Measurements from ENCODE around the gene TREH.
"Not testable (repeated sequence)": the region's sequence is repeated elsewhere in the genome, so short reads cannot be mapped to it uniquely, and the experiment has no call there.

The TREH gene

GRCh38 chr11:118715837-118716260 is 36.4 kb upstream of the TREH start:
- Histone ChIP-seq H3K36me3 (ENCODE audit: insufficient read depth, low read length) (no peaks in the 10 kb centered on the region), H3K9ac (ENCODE audit: insufficient read length) (peak overlapping the region; percentile 69), H3K4me3 (peak overlapping the region; percentile 35; the same call in 1 of the 2 replicates), H3K27ac (peak overlapping the region; percentile 95), H3K9me3 (ENCODE audit: low read depth, low read length) (no peaks in the 10 kb centered on the region)
- TF ChIP-seq EZH2 (IDR thresholded peaks at IDR 0.05): no peak
- TF ChIP-seq FOXP2 (optimal IDR thresholded peaks at IDR 0.05; ENCODE audit: control extremely low read depth, extremely low read length, insufficient read depth): no peak
- no peak for TF ChIP-seq POLR2AphosphoS5 (IDR thresholded peaks at IDR 0.05; ENCODE audit: borderline replicate concordance, low read depth, low read length)
- DNase-seq (ENCODE audit: low read depth, low spot score): no peak

- no peak for TF ChIP-seq FOXP2 (optimal IDR thresholded peaks at IDR 0.05; ENCODE audit: control extremely low read depth, extremely low read length, insufficient read depth)
- no peak for TF ChIP-seq POLR2AphosphoS5 (IDR thresholded peaks at IDR 0.05; ENCODE audit: borderline replicate concordance, low read depth, low read length)
- no peak for TF ChIP-seq EZH2 (IDR thresholded peaks at IDR 0.05)
- H3K36me3 ChIP-seq (ENCODE audit: insufficient read depth, low read length): no peaks in the 10 kb centered on the region
- peak overlapping the region; percentile 35; the same call in 1 of the 2 replicates for H3K4me3 ChIP-seq
- H3K9me3 ChIP-seq (ENCODE audit: low read depth, low read length): no peaks in the 10 kb centered on the region
- peak overlapping the region; percentile 69 for H3K9ac ChIP-seq (ENCODE audit: insufficient read length)
- no peak for DNase-seq (ENCODE audit: low read depth, low spot score)
- peak overlapping the region; percentile 95 for H3K27ac ChIP-seq
Measured at GRCh38 chr11:118715245-118715831, 35.9 kb upstream of the TREH start.

- Histone ChIP-seq H3K9ac (ENCODE audit: insufficient read length) (no peak overlapping the region), H3K36me3 (ENCODE audit: insufficient read depth, low read length) (no peaks in the 10 kb centered on the region), H3K27ac (peak overlapping the region; percentile 95), H3K4me3 (no peak overlapping the region), H3K9me3 (ENCODE audit: low read depth, low read length) (no peaks in the 10 kb centered on the region)
- no peak for DNase-seq (ENCODE audit: low read depth, low spot score)
- TF ChIP-seq EZH2 (IDR thresholded peaks at IDR 0.05) (no peak), POLR2AphosphoS5 (IDR thresholded peaks at IDR 0.05; ENCODE audit: borderline replicate concordance, low read depth, low read length) (no peak), FOXP2 (optimal IDR thresholded peaks at IDR 0.05; ENCODE audit: control extremely low read depth, extremely low read length, insufficient read depth) (no peak)
Measured at GRCh38 chr11:118714816-118715215, 35.4 kb upstream of the TREH start.

GRCh38 chr11:118714416-118714815 is 35.0 kb upstream of the TREH start:
- not testable (repeated sequence) for H3K36me3 ChIP-seq (ENCODE audit: insufficient read depth, low read length); DNase-seq (ENCODE audit: low read depth, low spot score); H3K4me3 ChIP-seq; H3K27ac ChIP-seq; H3K9me3 ChIP-seq (ENCODE audit: low read depth, low read length); H3K9ac ChIP-seq (ENCODE audit: insufficient read length)

GRCh38 chr11:118708296-118708695 is 28.8 kb upstream of the TREH start:
- Histone ChIP-seq H3K9me3 (ENCODE audit: low read depth, low read length) (no peaks in the 10 kb centered on the region), H3K27ac (no peak overlapping the region), H3K9ac (ENCODE audit: insufficient read length) (no peak overlapping the region), H3K36me3 (ENCODE audit: insufficient read depth, low read length) (no peaks in the 10 kb centered on the region), H3K4me3 (no peak overlapping the region)
- no peak for DNase-seq (ENCODE audit: low read depth, low spot score)
- TF ChIP-seq EZH2 (IDR thresholded peaks at IDR 0.05) (no peak), FOXP2 (optimal IDR thresholded peaks at IDR 0.05; ENCODE audit: control extremely low read depth, extremely low read length, insufficient read depth) (no peak), POLR2AphosphoS5 (IDR thresholded peaks at IDR 0.05; ENCODE audit: borderline replicate concordance, low read depth, low read length) (no peak)

GRCh38 chr11:118706546-118706825 is 27.0 kb upstream of the TREH start:
- no peak overlapping the region for H3K9ac ChIP-seq (ENCODE audit: insufficient read length)

GRCh38 chr11:118705791-118706545 is 26.5 kb upstream of the TREH start:
- no peak overlapping the region for H3K9ac ChIP-seq (ENCODE audit: insufficient read length)
- H3K9me3 ChIP-seq (ENCODE audit: low read depth, low read length): no peaks in the 10 kb centered on the region
- H3K27ac ChIP-seq: peak overlapping the region; percentile 70
- no peak for DNase-seq (ENCODE audit: low read depth, low spot score)
- TF ChIP-seq EZH2 (IDR thresholded peaks at IDR 0.05) (no peak), FOXP2 (optimal IDR thresholded peaks at IDR 0.05; ENCODE audit: control extremely low read depth, extremely low read length, insufficient read depth) (no peak)
- no peaks in the 10 kb centered on the region for H3K36me3 ChIP-seq (ENCODE audit: insufficient read depth, low read length)
- H3K4me3 ChIP-seq: peak overlapping the region; percentile 3

More at GRCh38 chr11:118706546-118706825, 27.0 kb upstream of the TREH start:
- TF ChIP-seq POLR2AphosphoS5 (IDR thresholded peaks at IDR 0.05; ENCODE audit: borderline replicate concordance, low read depth, low read length) (no peak), EZH2 (IDR thresholded peaks at IDR 0.05) (no peak), FOXP2 (optimal IDR thresholded peaks at IDR 0.05; ENCODE audit: control extremely low read depth, extremely low read length, insufficient read depth) (no peak)
- DNase-seq (ENCODE audit: low read depth, low spot score): no peak
- Histone ChIP-seq H3K9me3 (ENCODE audit: low read depth, low read length) (no peaks in the 10 kb centered on the region), H3K4me3 (no peak overlapping the region), H3K27ac (no peak overlapping the region), H3K36me3 (ENCODE audit: insufficient read depth, low read length) (no peaks in the 10 kb centered on the region)

- TF ChIP-seq EZH2 (IDR thresholded peaks at IDR 0.05) (no peak), POLR2AphosphoS5 (IDR thresholded peaks at IDR 0.05; ENCODE audit: borderline replicate concordance, low read depth, low read length) (no peak), FOXP2 (optimal IDR thresholded peaks at IDR 0.05; ENCODE audit: control extremely low read depth, extremely low read length, insufficient read depth) (no peak)
- DNase-seq (ENCODE audit: low read depth, low spot score): no peak
- Histone ChIP-seq H3K36me3 (ENCODE audit: insufficient read depth, low read length) (no peaks in the 10 kb centered on the region), H3K4me3 (peak overlapping the region; percentile 3), H3K9ac (ENCODE audit: insufficient read length) (no peak overlapping the region), H3K27ac (no peak overlapping the region), H3K9me3 (ENCODE audit: low read depth, low read length) (no peaks in the 10 kb centered on the region)
Measured at GRCh38 chr11:118705111-118705741, 25.8 kb upstream of the TREH start.

Data from SK-N-MC (cell line).